ENCODE measurements around the gene PGAP6.

DNA sequence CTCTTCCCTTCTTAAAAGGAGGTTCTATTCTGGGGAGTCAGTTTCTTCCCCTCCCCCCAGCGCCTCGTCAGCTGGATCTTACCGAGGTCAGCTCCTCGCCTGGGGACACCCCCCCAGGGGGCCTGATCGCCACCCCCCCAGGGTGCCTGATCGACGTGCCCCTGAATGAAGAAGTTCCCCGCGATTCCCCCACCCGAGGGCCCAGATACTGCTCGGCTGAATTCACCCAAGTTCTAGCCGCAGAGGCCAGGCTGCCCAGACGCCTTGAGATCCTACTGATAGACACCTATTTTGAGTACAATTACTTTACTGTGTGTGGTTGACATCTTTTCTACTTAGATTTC is 45.1 kb upstream of the PGAP6 start:
- TF ChIP-seq, protein P1, sequence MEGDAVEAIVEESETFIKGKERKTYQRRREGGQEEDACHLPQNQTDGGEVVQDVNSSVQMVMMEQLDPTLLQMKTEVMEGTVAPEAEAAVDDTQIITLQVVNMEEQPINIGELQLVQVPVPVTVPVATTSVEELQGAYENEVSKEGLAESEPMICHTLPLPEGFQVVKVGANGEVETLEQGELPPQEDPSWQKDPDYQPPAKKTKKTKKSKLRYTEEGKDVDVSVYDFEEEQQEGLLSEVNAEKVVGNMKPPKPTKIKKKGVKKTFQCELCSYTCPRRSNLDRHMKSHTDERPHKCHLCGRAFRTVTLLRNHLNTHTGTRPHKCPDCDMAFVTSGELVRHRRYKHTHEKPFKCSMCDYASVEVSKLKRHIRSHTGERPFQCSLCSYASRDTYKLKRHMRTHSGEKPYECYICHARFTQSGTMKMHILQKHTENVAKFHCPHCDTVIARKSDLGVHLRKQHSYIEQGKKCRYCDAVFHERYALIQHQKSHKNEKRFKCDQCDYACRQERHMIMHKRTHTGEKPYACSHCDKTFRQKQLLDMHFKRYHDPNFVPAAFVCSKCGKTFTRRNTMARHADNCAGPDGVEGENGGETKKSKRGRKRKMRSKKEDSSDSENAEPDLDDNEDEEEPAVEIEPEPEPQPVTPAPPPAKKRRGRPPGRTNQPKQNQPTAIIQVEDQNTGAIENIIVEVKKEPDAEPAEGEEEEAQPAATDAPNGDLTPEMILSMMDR (IDR thresholded peaks at IDR 0.05), result no peak
- TF ChIP-seq POLR2A (IDR thresholded peaks at IDR 0.05), result peak in 1 of 3 donors; percentile 2

Data from body of pancreas (tissue), 4 donors.